ENCODE data around the gene ST3GAL6.
"Not testable (repeated sequence)": the region's sequence is repeated elsewhere in the genome, so short reads cannot be mapped to it uniquely, and the experiment has no call there.

ST3GAL6 gene

GRCh38 chr3:98805571-98805970 is 42.4 kb downstream of the ST3GAL6 start:
- no peak for DNase-seq (ENCODE audit: low read depth)

GRCh38 chr3:98806521-98806920 is 43.4 kb downstream of the ST3GAL6 start:
- no peak for DNase-seq (ENCODE audit: low read depth)

- DNase-seq (ENCODE audit: low read depth), result no peak
Observed at GRCh38 chr3:98807011-98807410, 43.9 kb downstream of the ST3GAL6 start.

- no peak for DNase-seq (ENCODE audit: low read depth)
Observed at GRCh38 chr3:98807561-98807960, 44.4 kb downstream of the ST3GAL6 start.

- DNase-seq (ENCODE audit: low read depth), result no peak
Observed at GRCh38 chr3:98808071-98808470, 44.9 kb downstream of the ST3GAL6 start.

GRCh38 chr3:98809557-98809956 is 46.4 kb downstream of the ST3GAL6 start:
- no peak for DNase-seq (ENCODE audit: low read depth)

- DNase-seq (ENCODE audit: low read depth), result no peak
Observed at GRCh38 chr3:98811048-98811447, 47.9 kb downstream of the ST3GAL6 start.

GRCh38 chr3:98812851-98813374 is 49.8 kb downstream of the ST3GAL6 start:
- peak; percentile 45 for DNase-seq (ENCODE audit: low read depth)

GRCh38 chr3:98814817-98815420 is 51.8 kb downstream of the ST3GAL6 start:
- DNase-seq (ENCODE audit: low read depth), result peak; percentile 76

GRCh38 chr3:98817547-98818041 is 54.5 kb downstream of the ST3GAL6 start:
- DNase-seq (ENCODE audit: low read depth), result peak; percentile 68

GRCh38 chr3:98821063-98821462 is 57.9 kb downstream of the ST3GAL6 start:
- DNase-seq (ENCODE audit: low read depth), result no peak

GRCh38 chr3:98823791-98824190 is 60.7 kb downstream of the ST3GAL6 start:
- DNase-seq (ENCODE audit: low read depth), result peak; percentile 45

- peak; percentile 25 for DNase-seq (ENCODE audit: low read depth)
Observed at GRCh38 chr3:98824256-98824655, 61.1 kb downstream of the ST3GAL6 start.

GRCh38 chr3:98826126-98826525 is 63.0 kb downstream of the ST3GAL6 start:
- no peak for DNase-seq (ENCODE audit: low read depth)

GRCh38 chr3:98827221-98827920 is 64.2 kb downstream of the ST3GAL6 start:
- DNase-seq (ENCODE audit: low read depth), result no peak

GRCh38 chr3:98829246-98829832 is 66.2 kb downstream of the ST3GAL6 start:
- DNase-seq (ENCODE audit: low read depth), result no peak

- not testable (repeated sequence) for DNase-seq (ENCODE audit: low read depth)
Observed at GRCh38 chr3:98831060-98831459, 67.9 kb downstream of the ST3GAL6 start.

GRCh38 chr3:98839846-98840245 is 76.7 kb downstream of the ST3GAL6 start:
- DNase-seq (ENCODE audit: low read depth), result peak; percentile 48

GRCh38 chr3:98843266-98843959 is 80.3 kb downstream of the ST3GAL6 start:
- peak; percentile 47 for DNase-seq (ENCODE audit: low read depth)
